Cerebellar nuclear complex (tissue), 1 donor: ENCODE measurements around the gene CHAD.
"Not testable (repeated sequence)": the region's sequence is repeated elsewhere in the genome, so short reads cannot be mapped to it uniquely, and the experiment has no call there.

Experiments used
- DNase-seq, 2 experiments: peaks; one replicate each; lab custom pipeline; 2025; lab: John Stamatoyannopoulos, UW

CHAD gene

DNA sequence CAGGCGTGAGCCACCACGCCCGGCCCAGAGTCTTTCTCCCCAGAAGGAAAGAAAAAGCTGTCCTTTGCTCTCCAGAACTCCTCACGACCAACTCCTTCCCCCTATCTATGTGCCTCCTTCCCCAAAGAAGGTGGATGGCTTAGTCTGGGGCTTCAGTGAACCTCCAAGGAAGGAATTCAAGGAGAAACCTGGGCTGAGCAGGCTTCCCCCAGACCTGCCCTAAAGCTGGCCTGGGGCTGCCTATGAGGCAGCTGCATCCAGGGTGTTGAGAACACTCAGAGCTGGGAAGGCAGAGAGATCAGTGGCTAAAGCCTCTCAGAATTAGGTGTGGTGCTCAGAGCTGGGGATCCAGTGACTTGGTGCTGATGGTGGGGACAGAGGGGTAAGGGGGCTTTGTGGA lies 38.9 kb downstream of the CHAD start:
- no peak for DNase-seq

DNA sequence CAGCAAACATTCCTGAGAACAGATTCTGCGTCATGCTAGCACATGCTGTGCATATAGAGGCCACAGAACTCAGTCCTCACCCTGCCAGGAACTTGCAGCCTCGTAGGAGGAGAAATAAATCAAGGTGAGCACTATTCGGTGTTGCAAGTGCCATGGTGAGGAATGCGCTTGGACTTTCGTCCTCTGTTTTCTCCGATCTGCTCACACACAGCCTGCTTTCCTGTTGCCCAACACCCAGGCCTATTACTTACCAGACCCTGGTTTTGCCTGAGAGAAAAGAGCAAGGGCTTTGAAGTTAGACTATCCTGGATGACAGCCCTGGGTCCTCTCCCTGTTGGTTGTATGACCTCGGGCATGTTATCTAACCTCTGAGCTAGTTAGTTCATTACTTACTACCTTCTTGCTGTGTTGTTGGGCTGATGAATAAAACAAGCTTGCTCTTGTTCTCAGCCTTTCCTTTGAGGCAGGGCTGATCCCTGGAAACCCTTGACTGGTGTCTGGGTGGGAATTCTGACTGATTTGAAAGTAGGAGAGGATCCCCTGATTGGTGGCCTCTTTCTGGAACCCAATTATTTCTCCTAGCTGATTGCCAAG lies 39.8 kb downstream of the CHAD start:
- DNase-seq: no peak

GRCh38 chr17:50428126-50428525 lies 40.6 kb downstream of the CHAD start:
- DNase-seq: not testable (repeated sequence)

- no peak for DNase-seq
Measured at GRCh38 chr17:50426814-50427787, 41.6 kb downstream of the CHAD start.

GRCh38 chr17:50426472-50426782 lies 42.3 kb downstream of the CHAD start:
- no peak for DNase-seq

DNA sequence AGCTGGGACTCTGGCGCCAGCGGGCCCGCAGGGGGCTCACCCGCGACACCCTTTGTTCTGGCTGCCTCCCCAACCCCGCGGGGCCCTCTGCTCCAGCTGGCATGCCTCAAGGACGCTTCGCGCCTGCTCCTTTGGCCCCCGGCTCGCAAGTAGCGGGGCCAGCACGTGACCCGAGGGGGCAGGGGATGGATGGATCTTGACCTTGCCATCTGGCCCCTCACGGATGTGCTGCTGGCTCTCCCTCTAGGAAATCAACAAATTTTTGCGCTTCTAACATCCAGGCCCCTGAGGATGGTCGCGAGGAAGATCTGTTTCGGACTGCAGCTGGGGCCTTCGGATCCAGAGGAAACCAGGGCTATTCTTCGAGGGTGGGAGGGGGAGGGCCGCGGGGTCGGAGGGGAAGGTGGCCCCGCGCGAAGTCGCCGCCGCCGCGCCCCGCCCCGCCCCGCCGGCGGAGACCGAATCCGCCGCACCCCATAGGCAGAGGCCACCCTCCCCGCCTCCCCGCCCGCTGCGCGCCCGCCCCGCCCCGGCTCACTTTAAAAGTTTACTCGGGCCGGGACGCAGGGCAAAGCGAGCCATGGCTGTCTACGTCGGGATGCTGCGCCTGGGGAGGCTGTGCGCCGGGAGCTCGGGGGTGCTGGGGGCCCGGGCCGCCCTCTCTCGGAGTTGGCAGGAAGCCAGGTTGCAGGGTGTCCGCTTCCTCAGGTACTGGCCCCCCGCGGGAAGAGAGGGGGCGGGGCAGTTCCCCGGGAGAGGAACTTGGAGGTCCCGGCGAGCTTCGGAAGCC lies 42.8 kb downstream of the CHAD start, which contains the start of gene ACSF2:
Gene ACSF2, plus strand, starts transcription at position 537 of the 790 bp plus-strand sequence. Its CDS starts 44 bp downstream, at position 581.
- DNase-seq: no peak

GRCh38 chr17:50424996-50425681 lies 43.5 kb downstream of the CHAD start:
- no peak for DNase-seq

DNA sequence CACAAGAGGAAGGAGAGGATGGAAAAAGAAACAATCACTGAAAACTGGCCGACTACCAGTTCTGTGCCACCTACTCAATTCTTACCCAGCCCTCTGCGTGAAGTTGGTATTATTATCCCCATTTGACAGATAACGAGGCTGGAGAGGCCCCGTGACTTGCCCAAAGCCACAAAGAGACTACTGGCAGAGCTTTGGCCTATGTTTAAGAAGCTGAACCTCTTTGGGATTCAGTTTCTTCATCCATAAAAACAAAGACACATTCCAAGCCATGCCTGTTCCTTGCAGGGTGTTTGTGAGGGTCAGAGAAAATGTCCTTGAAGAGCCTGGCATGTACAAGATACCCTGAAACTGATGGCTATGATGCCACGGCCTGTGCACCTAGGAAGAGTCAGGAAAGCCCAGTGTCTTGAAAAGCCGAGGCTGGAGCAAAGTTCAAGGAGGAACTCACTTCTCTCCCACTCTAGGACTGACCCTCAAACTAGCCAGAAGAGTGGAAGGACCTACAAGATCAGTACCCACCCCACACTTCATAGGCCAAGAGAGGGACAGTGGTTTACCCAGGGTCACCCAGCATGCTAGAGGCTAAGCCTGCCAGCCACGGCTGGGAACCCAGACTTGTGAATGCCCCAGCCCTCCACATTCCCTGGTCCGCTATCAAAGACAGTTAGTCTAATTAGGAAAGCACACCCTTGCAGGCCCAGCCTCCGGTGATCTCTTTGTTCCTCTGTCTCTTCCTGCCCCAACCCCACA lies 44.3 kb downstream of the CHAD start:
- DNase-seq: no peak

- no peak for DNase-seq
Measured at GRCh38 chr17:50423553-50424159, 45.0 kb downstream of the CHAD start.

- DNase-seq: no peak
Measured at GRCh38 chr17:50422738-50423137, 45.9 kb downstream of the CHAD start.

GRCh38 chr17:50421308-50422051 lies 47.2 kb downstream of the CHAD start:
- DNase-seq: no peak

- DNase-seq: no peak
Measured at GRCh38 chr17:50420419-50421112, 48.1 kb downstream of the CHAD start.

GRCh38 chr17:50419577-50419976 lies 49.1 kb downstream of the CHAD start:
- not testable (repeated sequence) for DNase-seq

- no peak for DNase-seq
Measured at GRCh38 chr17:50414808-50415207, 53.9 kb downstream of the CHAD start.
